ENCODE results near the gene LACRT. TPM values are rescaled to one million over a fixed set of nuclear protein-coding genes. Genes with fewer than 3 reads are reported as not detected.

Gene LACRT
- total and polyA plus RNA-seq, 4 donors = not detected

DNA sequence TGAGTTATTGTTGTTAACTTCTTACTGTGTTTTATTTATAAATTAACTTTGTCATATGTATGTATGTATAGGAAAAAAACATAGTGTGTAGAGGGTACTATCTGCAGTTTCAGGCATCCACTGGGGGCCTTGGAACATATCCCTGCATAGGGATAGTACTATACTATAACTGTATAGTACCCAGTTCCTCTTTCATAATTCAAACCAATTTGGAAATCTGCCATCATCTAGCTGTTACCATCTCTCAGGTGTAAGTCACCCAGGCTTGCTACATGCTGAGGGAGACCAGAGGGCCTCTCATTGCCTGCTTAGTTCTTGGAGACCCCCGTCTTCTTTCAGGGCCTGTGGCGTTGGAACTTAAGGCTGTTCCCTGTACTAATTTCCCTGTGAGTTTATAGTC lies 26.4 kb upstream of the LACRT start:
- H3K4me3 ChIP-seq (ENCODE audit: low read depth, low read length) = no peak overlapping the region
- DNase-seq (ENCODE audit: low read depth in 4 of 6, low spot score in 6 of 6) = no peak
- WGBS (ENCODE audit: insufficient coverage) = 96% methylated on average over 2 of the region's 2 CpGs
- no peaks in the 10 kb centered on the region for H3K9me3 ChIP-seq (ENCODE audit: control insufficient read depth, insufficient read depth, low read length)
- H3K36me3 ChIP-seq (ENCODE audit: control insufficient read depth, insufficient read depth, low read length) = no peaks in the 10 kb centered on the region
- no peaks in the 10 kb centered on the region for H3K4me1 ChIP-seq (ENCODE audit: control insufficient read depth, insufficient read depth, low read length)
- no peaks in the 10 kb centered on the region for H3K27me3 ChIP-seq (ENCODE audit: control insufficient read depth, insufficient read depth, low read length)
- no peak overlapping the region for H3K27ac ChIP-seq (ENCODE audit: low read depth, low read length)

- no peaks in the 10 kb centered on the region for H3K9me3 ChIP-seq (ENCODE audit: control insufficient read depth, insufficient read depth, low read length)
- H3K27me3 ChIP-seq (ENCODE audit: control insufficient read depth, insufficient read depth, low read length) = no peaks in the 10 kb centered on the region
- no peak overlapping the region for H3K4me3 ChIP-seq (ENCODE audit: low read depth, low read length)
- no peak for DNase-seq (ENCODE audit: low read depth in 4 of 6, low spot score in 6 of 6)
- H3K27ac ChIP-seq (ENCODE audit: low read depth, low read length) = no peak overlapping the region
- WGBS (ENCODE audit: insufficient coverage) = 80% methylated on average over 6 of the region's 10 CpGs
- H3K36me3 ChIP-seq (ENCODE audit: control insufficient read depth, insufficient read depth, low read length) = no peaks in the 10 kb centered on the region
- no peaks in the 10 kb centered on the region for H3K4me1 ChIP-seq (ENCODE audit: control insufficient read depth, insufficient read depth, low read length)
These were observed 25.7 kb upstream of the LACRT start for GRCh38 chr12:54660320-54660962.

GRCh38 chr12:54658306-54659264 lies 23.9 kb upstream of the LACRT start:
- Histone ChIP-seq H3K27me3 (ENCODE audit: control insufficient read depth, insufficient read depth, low read length) (no peaks in the 10 kb centered on the region), H3K9me3 (ENCODE audit: control insufficient read depth, insufficient read depth, low read length) (no peaks in the 10 kb centered on the region), H3K4me1 (ENCODE audit: control insufficient read depth, insufficient read depth, low read length) (no peaks in the 10 kb centered on the region), H3K4me3 (ENCODE audit: low read depth, low read length) (no peak overlapping the region), H3K36me3 (ENCODE audit: control insufficient read depth, insufficient read depth, low read length) (no peaks in the 10 kb centered on the region), H3K27ac (ENCODE audit: low read depth, low read length) (no peak overlapping the region)
- WGBS (ENCODE audit: insufficient coverage) = 71% methylated on average over 19 of the region's 19 CpGs
- no peak for DNase-seq (ENCODE audit: low read depth in 4 of 6, low spot score in 6 of 6)

- no CpG with 5 or more reads among the region's 6 CpGs for WGBS (ENCODE audit: insufficient coverage)
- Histone ChIP-seq H3K4me3 (ENCODE audit: low read depth, low read length) (no peak overlapping the region), H3K9me3 (ENCODE audit: control insufficient read depth, insufficient read depth, low read length) (no peaks in the 10 kb centered on the region), H3K27me3 (ENCODE audit: control insufficient read depth, insufficient read depth, low read length) (no peaks in the 10 kb centered on the region), H3K4me1 (ENCODE audit: control insufficient read depth, insufficient read depth, low read length) (no peaks in the 10 kb centered on the region), H3K36me3 (ENCODE audit: control insufficient read depth, insufficient read depth, low read length) (no peaks in the 10 kb centered on the region), H3K27ac (ENCODE audit: low read depth, low read length) (no peak overlapping the region)
- no peak for DNase-seq (ENCODE audit: low read depth in 4 of 6, low spot score in 6 of 6)
These were observed 22.5 kb upstream of the LACRT start for GRCh38 chr12:54657105-54657607.

- Histone ChIP-seq H3K9me3 (ENCODE audit: control insufficient read depth, insufficient read depth, low read length) (no peaks in the 10 kb centered on the region), H3K4me1 (ENCODE audit: control insufficient read depth, insufficient read depth, low read length) (no peaks in the 10 kb centered on the region), H3K27ac (ENCODE audit: low read depth, low read length) (no peak overlapping the region), H3K4me3 (ENCODE audit: low read depth, low read length) (no peak overlapping the region), H3K36me3 (ENCODE audit: control insufficient read depth, insufficient read depth, low read length) (no peaks in the 10 kb centered on the region), H3K27me3 (ENCODE audit: control insufficient read depth, insufficient read depth, low read length) (no peaks in the 10 kb centered on the region)
- WGBS (ENCODE audit: insufficient coverage) = 0% methylated on average over 1 of the region's 2 CpGs
- DNase-seq (ENCODE audit: low read depth in 4 of 6, low spot score in 6 of 6) = peak in 1 of 6 donors; percentile 4
These were observed 20.2 kb upstream of the LACRT start for GRCh38 chr12:54654926-54655325.

GRCh38 chr12:54653025-54653424 lies 18.3 kb upstream of the LACRT start:
- no peaks in the 10 kb centered on the region for H3K36me3 ChIP-seq (ENCODE audit: control insufficient read depth, insufficient read depth, low read length)
- H3K4me1 ChIP-seq (ENCODE audit: control insufficient read depth, insufficient read depth, low read length) = no peaks in the 10 kb centered on the region
- no peaks in the 10 kb centered on the region for H3K27me3 ChIP-seq (ENCODE audit: control insufficient read depth, insufficient read depth, low read length)
- H3K27ac ChIP-seq (ENCODE audit: low read depth, low read length) = no peak overlapping the region
- no peaks in the 10 kb centered on the region for H3K9me3 ChIP-seq (ENCODE audit: control insufficient read depth, insufficient read depth, low read length)
- DNase-seq (ENCODE audit: low read depth in 4 of 6, low spot score in 6 of 6) = no peak
- 85% methylated on average over 9 of the region's 9 CpGs for WGBS (ENCODE audit: insufficient coverage)
- H3K4me3 ChIP-seq (ENCODE audit: low read depth, low read length) = no peak overlapping the region

DNA sequence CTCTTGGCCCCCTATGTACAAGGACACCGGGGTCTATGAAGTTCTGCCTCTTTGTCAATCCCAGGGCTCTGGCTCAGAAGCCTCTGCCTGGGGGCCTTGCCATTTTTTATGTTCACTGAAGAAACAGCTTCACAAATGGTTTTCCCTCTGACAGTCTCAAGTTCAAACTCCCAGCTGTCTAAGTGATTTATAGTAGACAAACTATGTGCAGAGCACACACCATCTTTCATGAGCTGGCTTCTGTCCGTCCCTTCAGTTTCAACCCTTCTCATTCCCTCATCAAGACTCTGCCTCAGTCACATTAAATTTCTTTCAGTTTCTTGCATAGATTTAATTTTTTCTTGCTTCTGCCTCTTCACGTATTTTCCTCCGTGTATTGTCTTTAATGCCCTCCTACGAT lies 16.2 kb upstream of the LACRT start:
- WGBS (ENCODE audit: insufficient coverage) = 77% methylated on average over 4 of the region's 5 CpGs
- peak in 1 of 6 donors; percentile 10 for DNase-seq (ENCODE audit: low read depth in 4 of 6, low spot score in 6 of 6)
- H3K4me3 ChIP-seq (ENCODE audit: low read depth, low read length) = no peak overlapping the region
- no peaks in the 10 kb centered on the region for H3K4me1 ChIP-seq (ENCODE audit: control insufficient read depth, insufficient read depth, low read length)
- no peaks in the 10 kb centered on the region for H3K9me3 ChIP-seq (ENCODE audit: control insufficient read depth, insufficient read depth, low read length)
- H3K36me3 ChIP-seq (ENCODE audit: control insufficient read depth, insufficient read depth, low read length) = no peaks in the 10 kb centered on the region
- H3K27me3 ChIP-seq (ENCODE audit: control insufficient read depth, insufficient read depth, low read length) = no peaks in the 10 kb centered on the region
- no peak overlapping the region for H3K27ac ChIP-seq (ENCODE audit: low read depth, low read length)

DNA sequence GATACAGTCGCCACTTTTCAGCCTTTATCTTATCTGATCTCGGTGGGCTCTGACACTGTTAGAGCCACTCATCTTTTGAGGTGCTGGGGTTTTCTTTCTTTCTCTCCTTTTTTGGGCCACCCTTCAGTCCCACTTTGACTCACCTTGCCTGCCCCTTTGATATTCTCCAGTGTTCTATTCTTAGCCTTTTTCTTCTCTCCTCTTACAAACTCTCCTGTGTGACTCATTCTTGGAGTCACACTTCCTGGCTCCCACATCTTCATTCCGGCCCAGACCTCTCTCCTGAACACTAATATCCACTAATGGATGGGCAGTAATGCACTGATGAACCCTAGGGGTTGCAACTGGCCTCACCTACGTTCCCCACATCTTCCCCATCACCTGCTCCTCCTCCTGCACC lies 15.7 kb upstream of the LACRT start:
- H3K4me3 ChIP-seq (ENCODE audit: low read depth, low read length) = no peak overlapping the region

DNA sequence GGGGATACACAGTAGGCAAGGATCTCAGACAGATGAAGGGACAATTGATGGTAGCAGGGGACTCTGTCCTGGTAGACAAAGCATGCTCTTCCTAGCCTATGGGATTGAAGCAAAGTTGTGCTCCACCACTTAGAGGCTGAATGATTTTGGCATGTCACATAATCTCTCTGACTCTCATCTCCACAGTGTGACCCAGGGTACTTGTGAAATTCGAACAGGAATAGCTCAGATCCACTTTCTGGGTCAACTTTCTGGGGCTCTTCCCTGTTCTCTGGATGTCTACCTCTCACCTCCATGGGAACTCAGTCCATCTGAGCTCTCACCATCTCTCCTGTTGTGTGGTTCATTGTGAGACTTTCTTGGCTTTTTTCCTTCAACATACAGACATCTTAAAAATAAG lies 15.1 kb upstream of the LACRT start:
- Histone ChIP-seq H3K4me1 (ENCODE audit: control insufficient read depth, insufficient read depth, low read length) (no peaks in the 10 kb centered on the region), H3K36me3 (ENCODE audit: control insufficient read depth, insufficient read depth, low read length) (no peaks in the 10 kb centered on the region), H3K4me3 (ENCODE audit: low read depth, low read length) (no peak overlapping the region), H3K9me3 (ENCODE audit: control insufficient read depth, insufficient read depth, low read length) (no peaks in the 10 kb centered on the region), H3K27me3 (ENCODE audit: control insufficient read depth, insufficient read depth, low read length) (no peaks in the 10 kb centered on the region), H3K27ac (ENCODE audit: low read depth, low read length) (no peak overlapping the region)
- 17% methylated on average over 1 of the region's 1 CpG for WGBS (ENCODE audit: insufficient coverage)
- DNase-seq (ENCODE audit: low read depth in 4 of 6, low spot score in 6 of 6) = no peak

More for the DNA sequence above, 15.7 kb upstream of the LACRT start:
- no peak overlapping the region for H3K27ac ChIP-seq (ENCODE audit: low read depth, low read length)
- 80% methylated on average over 1 of the region's 4 CpGs for WGBS (ENCODE audit: insufficient coverage)
- H3K27me3 ChIP-seq (ENCODE audit: control insufficient read depth, insufficient read depth, low read length) = no peaks in the 10 kb centered on the region
- H3K9me3 ChIP-seq (ENCODE audit: control insufficient read depth, insufficient read depth, low read length) = no peaks in the 10 kb centered on the region
- no peaks in the 10 kb centered on the region for H3K4me1 ChIP-seq (ENCODE audit: control insufficient read depth, insufficient read depth, low read length)
- no peak for DNase-seq (ENCODE audit: low read depth in 4 of 6, low spot score in 6 of 6)
- no peaks in the 10 kb centered on the region for H3K36me3 ChIP-seq (ENCODE audit: control insufficient read depth, insufficient read depth, low read length)

Data from spinal cord (tissue), 10 donors.